HUES48 (cell line): ENCODE results near the gene SUSD1.

Source experiments
- H3K27ac ChIP-seq: one replicate; pipeline ENCODE4 v1.7.0; 2013; ENCODE audit warnings: low read depth, low read length, inconsistent platforms
- H3K27me3 ChIP-seq: 2 replicates; pipeline ENCODE4 v1.6.1; 2013; ENCODE audit warnings: mild to moderate bottlenecking, low read length; ENCODE audit not compliant: control insufficient read depth, insufficient read depth
- H3K36me3 ChIP-seq: 2 replicates; pipeline ENCODE4 v1.6.1; 2013; ENCODE audit warnings: low read length; ENCODE audit not compliant: control insufficient read depth, insufficient read depth
- H3K4me1 ChIP-seq: 2 replicates; pipeline ENCODE4 v1.6.1; 2013; ENCODE audit warnings: mild to moderate bottlenecking, low read length; ENCODE audit not compliant: control insufficient read depth, insufficient read depth
- H3K4me3 ChIP-seq: 2 replicates; pipeline ENCODE4 v1.5.1; 2013; ENCODE audit warnings: mild to moderate bottlenecking, low read depth, low read length
- H3K9ac ChIP-seq: 2 replicates; pipeline ENCODE4 v1.6.1; 2013; ENCODE audit warnings: mild to moderate bottlenecking, low read depth, low read length, moderate library complexity
- H3K9me3 ChIP-seq: 2 replicates; pipeline ENCODE4 v1.6.1; 2013; ENCODE audit warnings: low read length; ENCODE audit not compliant: control insufficient read depth, insufficient read depth

The SUSD1 gene

GRCh38 chr9:112173489-112174221 lies 1.4 kb downstream of the SUSD1 start:
- Histone ChIP-seq H3K27me3 (peaks cover 38% of the 10 kb centered on the region), H3K4me1 (peaks cover 8% of the 10 kb centered on the region; the same call in 1 of the 2 replicates), H3K9ac (no peak overlapping the region), H3K4me3 (peak overlapping the region; percentile 67; the same call in 1 of the 2 replicates), H3K27ac (no peak overlapping the region), H3K9me3 (no peaks in the 10 kb centered on the region), H3K36me3 (no peaks in the 10 kb centered on the region)

DNA sequence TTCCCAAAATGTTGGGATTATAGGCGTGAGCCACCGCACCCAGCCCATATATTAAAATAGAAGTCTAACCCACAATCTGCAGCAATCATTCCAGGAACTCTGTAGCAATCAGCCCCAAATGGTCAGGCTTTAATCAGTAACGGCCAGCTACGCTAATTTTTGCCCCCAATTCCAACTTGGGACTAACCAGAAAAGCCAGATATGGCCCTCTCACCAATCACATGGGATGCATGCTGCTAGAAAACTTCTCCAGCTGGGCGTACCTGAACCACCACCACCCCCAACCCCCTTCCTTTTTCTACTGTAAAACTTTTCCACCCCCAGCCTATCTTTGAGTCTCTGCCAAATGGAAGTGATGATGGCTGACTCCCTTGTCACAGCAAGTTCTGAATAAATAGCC lies 4.1 kb downstream of the SUSD1 start:
- Histone ChIP-seq H3K27me3 (peaks cover 27% of the 10 kb centered on the region), H3K4me3 (no peak overlapping the region), H3K36me3 (no peaks in the 10 kb centered on the region), H3K9ac (no peak overlapping the region), H3K9me3 (no peaks in the 10 kb centered on the region), H3K4me1 (peaks cover 15% of the 10 kb centered on the region), H3K27ac (no peak overlapping the region)

- H3K9me3 ChIP-seq, result no peaks in the 10 kb centered on the region
- peaks cover 16% of the 10 kb centered on the region for H3K4me1 ChIP-seq
- peaks cover 19% of the 10 kb centered on the region for H3K27me3 ChIP-seq
- H3K27ac ChIP-seq, result no peak overlapping the region
- no peak overlapping the region for H3K4me3 ChIP-seq
- no peak overlapping the region for H3K9ac ChIP-seq
- H3K36me3 ChIP-seq, result no peaks in the 10 kb centered on the region
Measured at GRCh38 chr9:112170235-112170634, 4.9 kb downstream of the SUSD1 start.

DNA sequence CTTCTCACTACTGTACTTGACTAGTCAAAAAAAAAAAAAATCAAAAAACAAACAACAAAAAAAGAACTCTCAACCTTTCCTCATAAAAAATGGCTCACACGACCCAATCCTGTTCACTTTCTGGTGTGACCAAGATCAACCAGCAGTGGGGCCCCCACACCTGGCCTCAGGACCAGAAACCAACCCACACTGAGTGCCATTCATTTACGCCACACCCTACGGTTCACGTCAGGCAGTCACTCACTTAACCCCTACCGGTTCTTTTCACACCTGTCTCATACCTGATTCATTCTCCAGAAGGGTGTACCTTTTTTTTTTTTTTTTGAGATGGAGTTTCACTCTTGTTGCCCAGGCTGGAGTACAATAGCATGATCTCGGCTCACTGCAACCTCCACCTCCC lies 5.7 kb downstream of the SUSD1 start:
- Histone ChIP-seq H3K36me3 (no peaks in the 10 kb centered on the region), H3K9me3 (no peaks in the 10 kb centered on the region), H3K27me3 (peaks cover 16% of the 10 kb centered on the region), H3K4me1 (peaks cover 16% of the 10 kb centered on the region), H3K27ac (no peak overlapping the region), H3K9ac (no peak overlapping the region), H3K4me3 (no peak overlapping the region)

GRCh38 chr9:112168197-112168596 lies 6.9 kb downstream of the SUSD1 start:
- Histone ChIP-seq H3K36me3 (no peaks in the 10 kb centered on the region), H3K9me3 (no peaks in the 10 kb centered on the region), H3K4me1 (peaks cover 14% of the 10 kb centered on the region), H3K27me3 (peaks cover 7% of the 10 kb centered on the region), H3K27ac (no peak overlapping the region), H3K9ac (no peak overlapping the region), H3K4me3 (no peak overlapping the region)

DNA sequence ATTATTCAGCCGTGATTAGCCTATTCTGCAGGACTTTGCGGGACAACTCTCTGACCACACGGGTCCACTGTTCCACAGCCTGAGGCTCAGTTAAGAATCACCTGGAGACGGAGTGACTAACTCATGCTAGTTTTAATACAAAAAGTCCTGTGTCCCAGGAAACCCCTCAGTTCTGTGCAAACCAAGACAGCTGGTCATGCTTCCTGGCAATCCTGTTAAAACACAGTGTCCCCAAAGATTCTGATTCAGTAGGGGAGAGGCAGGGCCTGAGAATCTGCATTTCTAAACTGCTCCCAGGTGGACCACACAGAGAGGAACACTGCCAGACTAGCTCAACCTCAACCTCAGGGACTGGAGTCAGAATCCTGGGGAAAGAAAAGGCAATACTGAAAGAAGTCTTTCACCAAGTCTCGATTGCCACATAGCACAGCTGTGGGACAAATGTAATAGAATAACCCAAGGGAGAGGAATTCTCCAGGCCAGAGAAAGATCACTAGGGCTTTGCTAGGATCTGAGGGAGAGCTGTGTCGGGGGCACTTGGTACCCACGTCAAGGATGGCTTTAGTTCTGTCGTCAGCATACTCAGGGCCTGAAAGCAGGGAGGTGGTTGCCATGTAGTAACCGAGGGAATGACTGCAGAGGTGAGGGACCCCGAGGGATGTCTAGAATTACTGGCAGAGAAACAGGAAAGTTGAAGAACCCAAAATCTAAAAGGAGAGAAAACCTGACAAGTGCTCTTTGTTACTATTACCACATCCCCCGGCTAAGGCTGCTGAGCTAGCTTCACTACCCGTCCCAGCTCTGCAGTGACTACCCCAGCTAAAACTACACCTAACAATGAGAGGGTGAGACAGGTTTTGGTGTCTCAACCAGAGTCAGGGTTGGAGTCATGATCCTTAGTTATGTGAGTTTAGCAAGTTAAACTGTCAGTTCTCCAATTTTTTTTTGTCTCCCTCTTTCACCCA lies 8.6 kb downstream of the SUSD1 start:
- no peaks in the 10 kb centered on the region for H3K9me3 ChIP-seq
- no peaks in the 10 kb centered on the region for H3K36me3 ChIP-seq
- H3K27me3 ChIP-seq, result no peaks in the 10 kb centered on the region
- H3K4me1 ChIP-seq, result peaks cover 14% of the 10 kb centered on the region
- H3K4me3 ChIP-seq, result no peak overlapping the region
- H3K9ac ChIP-seq, result no peak overlapping the region
- no peak overlapping the region for H3K27ac ChIP-seq

- H3K36me3 ChIP-seq, result no peaks in the 10 kb centered on the region
- no peak overlapping the region for H3K27ac ChIP-seq
- H3K9me3 ChIP-seq, result no peaks in the 10 kb centered on the region
- H3K9ac ChIP-seq, result no peak overlapping the region
- peaks cover 8% of the 10 kb centered on the region; the same call in 1 of the 2 replicates for H3K4me1 ChIP-seq
- no peaks in the 10 kb centered on the region for H3K27me3 ChIP-seq
- no peak overlapping the region for H3K4me3 ChIP-seq
Measured at GRCh38 chr9:112162621-112163413, 12.3 kb downstream of the SUSD1 start.

DNA sequence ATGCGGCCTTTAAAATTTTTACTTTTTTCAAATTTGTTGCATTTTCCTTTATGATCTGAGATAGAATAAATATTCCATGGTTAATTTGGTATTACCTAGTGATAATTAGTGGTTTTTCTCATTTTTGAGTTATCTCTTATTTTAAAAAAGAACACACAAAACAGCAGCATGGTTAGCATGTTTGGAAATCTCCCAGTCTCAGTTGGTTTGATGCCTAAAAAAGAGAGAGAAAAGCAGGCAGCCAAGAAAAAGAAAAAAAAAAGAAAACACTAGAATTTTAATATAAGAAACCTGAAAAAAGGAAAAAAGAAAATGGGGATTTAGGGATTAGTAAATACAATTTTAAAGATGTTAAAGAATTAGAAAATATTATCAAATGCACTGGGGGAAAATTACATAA lies 15.3 kb downstream of the SUSD1 start:
- no peaks in the 10 kb centered on the region for H3K27me3 ChIP-seq
- no peaks in the 10 kb centered on the region for H3K9me3 ChIP-seq
- H3K4me1 ChIP-seq, result no peaks in the 10 kb centered on the region
- H3K36me3 ChIP-seq, result no peaks in the 10 kb centered on the region
- no peak overlapping the region for H3K27ac ChIP-seq
- no peak overlapping the region for H3K9ac ChIP-seq
- H3K4me3 ChIP-seq, result no peak overlapping the region

DNA sequence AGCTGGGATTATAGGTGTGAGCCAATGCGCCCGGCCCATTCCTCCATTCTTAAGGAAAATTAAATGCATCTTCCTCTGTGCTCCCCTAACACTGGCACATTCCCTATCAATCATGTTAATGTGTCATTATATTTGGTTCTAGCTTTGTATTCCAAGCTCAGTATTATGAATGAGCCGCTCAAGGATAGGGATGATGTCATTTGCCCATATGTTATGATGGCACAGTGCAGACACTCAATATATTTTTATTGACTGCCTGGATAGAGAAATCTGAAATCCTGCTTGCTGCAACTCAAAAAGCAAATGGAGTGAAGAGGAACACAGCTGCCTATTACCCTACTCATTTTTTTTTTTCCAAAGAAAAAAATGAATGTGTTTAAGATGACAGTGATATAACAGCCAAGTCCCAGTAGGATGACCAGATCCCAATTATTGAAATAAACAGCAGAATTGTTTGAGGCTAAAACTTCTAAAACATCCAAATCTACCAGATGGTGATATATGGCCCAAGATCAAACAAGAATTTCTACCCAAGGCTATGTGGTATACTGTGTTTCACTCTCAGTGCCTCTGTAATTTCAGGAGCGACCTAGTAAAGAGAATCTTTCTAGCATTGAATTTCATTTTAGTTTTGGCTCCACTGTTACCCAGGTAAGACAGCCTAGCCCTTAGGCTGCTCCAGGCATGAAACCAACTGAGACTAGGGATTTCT lies 16.3 kb downstream of the SUSD1 start:
- no peak overlapping the region for H3K9ac ChIP-seq
- H3K27ac ChIP-seq, result no peak overlapping the region
- no peaks in the 10 kb centered on the region for H3K27me3 ChIP-seq
- no peaks in the 10 kb centered on the region for H3K4me1 ChIP-seq
- H3K36me3 ChIP-seq, result no peaks in the 10 kb centered on the region
- H3K4me3 ChIP-seq, result no peak overlapping the region
- no peaks in the 10 kb centered on the region for H3K9me3 ChIP-seq

- Histone ChIP-seq H3K27ac (no peak overlapping the region), H3K4me3 (no peak overlapping the region), H3K9ac (no peak overlapping the region), H3K36me3 (no peaks in the 10 kb centered on the region), H3K9me3 (no peaks in the 10 kb centered on the region), H3K4me1 (no peaks in the 10 kb centered on the region), H3K27me3 (no peaks in the 10 kb centered on the region)
Measured at GRCh38 chr9:112157961-112158360, 17.1 kb downstream of the SUSD1 start.
